ENCODE data around the gene EXOSC3.
"Not testable (repeated sequence)": the region's sequence is repeated elsewhere in the genome, so short reads cannot be mapped to it uniquely, and the experiment has no call there.

EXOSC3 gene

DNA sequence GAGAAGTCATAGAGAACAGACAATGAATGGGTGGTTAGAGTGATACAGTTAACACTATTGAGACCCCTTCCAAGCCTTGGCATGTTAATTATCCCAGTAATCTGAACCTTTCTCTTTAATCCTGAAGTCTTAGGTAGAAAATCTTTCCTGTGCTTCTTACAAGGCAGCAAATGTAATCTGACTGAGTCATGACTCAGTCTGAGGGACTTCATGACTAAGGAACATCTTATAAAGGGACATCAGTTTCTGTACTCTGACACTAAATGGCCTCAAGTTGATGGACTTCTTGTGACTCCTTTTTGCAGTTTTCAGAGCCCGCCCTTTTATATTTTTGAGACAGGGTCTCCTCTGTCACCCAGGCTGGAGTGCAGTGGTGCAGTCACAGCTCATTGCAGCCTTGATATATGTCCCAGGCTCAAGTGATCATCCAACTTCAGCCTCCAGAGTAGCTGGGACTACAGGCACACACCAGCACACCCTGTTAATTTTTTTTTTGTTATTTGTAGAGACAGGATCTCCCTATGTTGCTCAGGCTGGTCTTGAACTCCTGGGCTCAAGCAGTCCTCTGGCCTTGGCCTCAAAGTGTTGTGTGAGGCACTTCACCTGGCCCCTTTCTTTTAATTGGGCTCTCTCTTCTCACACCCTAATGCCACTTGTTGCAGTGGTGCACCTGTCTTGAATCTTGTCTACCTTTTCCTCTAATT, 9.5 kb downstream of the EXOSC3 start:
- no peak for DNase-seq

DNA sequence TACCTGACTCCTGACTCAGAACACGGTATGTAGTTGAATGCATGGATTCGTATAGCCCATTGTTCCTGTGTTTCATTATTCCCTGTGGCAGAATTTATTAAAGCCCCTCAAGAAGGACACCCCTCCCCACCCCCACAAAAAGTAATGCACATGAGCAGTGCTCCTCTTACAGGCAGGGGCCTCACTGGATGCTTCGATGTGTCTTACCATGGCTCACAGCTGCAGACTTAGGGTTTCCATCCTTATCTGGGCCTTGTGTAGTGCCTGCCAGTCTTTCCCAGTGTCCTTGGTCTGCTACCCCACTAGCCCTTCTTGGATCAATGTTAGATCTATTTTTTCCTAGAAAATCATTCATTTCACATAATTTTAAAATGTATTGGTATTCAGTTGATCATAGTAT, 14.9 kb downstream of the EXOSC3 start:
- no peak for DNase-seq

DNA sequence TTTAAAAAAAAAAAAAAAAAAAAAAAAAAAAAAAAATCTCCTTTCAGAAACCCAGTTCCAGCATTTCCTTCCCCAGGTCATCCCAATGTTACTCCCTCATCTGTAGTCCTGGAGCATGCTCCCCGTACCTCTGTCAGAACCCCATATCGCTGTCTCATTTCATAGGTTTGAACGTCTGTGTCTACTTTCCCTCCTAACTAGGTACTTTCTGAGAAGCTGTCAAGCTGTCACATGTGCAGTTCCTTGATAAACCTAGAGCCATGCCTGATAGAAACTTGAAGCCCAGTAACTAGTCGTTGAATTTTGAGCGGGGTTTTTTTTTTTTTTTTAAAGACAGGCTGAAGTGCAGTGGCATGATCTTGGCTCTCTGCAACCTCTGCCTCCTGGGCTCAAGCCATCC, 15.6 kb downstream of the EXOSC3 start:
- DNase-seq, result no peak

DNA sequence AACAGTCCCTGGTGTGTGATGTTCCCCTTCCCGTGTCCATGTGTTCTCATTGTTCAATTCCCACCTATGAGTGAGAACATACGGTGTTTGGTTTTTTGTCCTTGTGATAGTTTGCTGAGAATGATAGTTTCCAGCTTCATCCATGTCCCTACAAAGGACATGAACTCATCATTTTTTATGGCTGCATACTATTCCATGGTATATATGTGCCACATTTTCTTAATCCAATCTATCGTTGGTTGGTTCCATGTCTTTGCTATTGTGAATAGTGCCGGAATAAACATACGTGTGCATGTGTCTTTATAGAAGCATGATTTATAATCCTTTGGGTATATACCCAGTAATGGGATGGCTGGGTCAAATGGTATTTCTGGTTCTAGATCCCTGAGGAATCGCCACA, 19.6 kb downstream of the EXOSC3 start:
- DNase-seq, result not testable (repeated sequence)

DNA sequence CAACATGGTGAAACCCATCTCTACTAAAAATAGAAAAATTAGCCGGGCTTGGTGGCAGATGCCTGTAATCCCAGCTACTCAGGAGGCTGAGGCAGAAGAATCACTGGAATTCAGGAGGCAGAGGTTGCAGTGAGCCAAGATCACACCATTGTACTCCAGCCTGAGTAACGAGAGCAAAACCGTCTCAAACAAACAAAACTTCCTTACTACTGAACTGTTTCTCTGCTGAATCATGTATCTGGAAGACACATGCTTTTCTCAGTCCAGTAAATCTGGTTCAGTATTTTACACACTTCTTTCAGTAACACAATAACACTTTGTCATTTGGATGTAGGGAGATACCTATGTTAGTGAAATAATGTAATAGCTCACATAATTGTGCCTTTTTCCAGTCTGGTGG, 23.4 kb downstream of the EXOSC3 start:
- DNase-seq, result no peak

DNA sequence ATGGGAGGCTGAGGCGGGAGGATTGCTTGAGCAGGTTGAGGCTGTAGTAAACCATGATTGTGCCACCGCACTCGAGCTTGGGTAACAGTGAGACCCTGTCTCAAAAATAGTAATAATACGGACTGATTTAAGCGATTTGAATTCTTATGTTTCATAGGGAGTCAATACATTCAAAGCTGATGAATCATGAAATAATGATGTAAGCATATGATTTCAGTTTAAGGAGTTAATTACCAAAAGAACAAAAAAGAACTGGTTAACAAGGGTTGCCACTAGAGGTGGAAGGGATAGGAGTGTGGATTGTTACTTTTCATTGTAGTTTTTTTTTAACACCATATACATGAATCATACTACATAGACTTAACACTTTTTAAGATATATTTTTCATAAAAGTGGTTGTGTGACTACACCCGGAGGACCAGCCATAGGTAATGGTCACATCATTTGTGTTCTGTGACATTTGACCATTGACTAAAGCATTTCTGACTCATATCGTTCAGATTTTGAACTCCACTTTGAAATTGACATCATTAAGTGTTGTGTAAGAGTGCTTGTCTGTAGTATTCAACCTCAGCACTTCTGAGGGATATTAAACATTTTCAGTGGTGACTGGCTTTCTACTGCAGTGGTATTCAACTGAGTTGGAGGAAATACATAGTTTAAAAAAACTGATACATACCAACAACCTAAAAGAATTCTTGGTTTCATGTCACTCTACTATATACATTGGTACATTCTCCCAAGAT, 24.3 kb downstream of the EXOSC3 start:
- no peak for DNase-seq

DNA sequence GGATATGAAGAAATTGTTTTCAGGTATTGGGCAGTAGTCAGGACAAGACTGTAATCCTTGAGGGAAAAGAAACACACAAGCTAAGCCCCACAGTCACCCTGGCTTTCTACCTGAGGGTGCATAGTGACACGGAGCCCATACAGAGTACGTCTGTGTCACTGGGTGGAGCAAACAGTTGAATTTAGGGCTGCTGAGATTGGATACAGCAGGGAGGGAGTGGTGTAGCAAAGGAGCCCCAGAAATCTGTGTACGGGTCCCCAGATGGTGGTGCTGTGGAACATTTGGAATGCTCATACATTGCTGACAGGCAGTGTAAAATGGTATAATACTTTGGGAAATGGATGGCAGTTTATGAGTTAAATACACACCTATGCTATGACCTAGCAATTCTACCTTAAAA, 26.1 kb downstream of the EXOSC3 start:
- no peak for DNase-seq

DNA sequence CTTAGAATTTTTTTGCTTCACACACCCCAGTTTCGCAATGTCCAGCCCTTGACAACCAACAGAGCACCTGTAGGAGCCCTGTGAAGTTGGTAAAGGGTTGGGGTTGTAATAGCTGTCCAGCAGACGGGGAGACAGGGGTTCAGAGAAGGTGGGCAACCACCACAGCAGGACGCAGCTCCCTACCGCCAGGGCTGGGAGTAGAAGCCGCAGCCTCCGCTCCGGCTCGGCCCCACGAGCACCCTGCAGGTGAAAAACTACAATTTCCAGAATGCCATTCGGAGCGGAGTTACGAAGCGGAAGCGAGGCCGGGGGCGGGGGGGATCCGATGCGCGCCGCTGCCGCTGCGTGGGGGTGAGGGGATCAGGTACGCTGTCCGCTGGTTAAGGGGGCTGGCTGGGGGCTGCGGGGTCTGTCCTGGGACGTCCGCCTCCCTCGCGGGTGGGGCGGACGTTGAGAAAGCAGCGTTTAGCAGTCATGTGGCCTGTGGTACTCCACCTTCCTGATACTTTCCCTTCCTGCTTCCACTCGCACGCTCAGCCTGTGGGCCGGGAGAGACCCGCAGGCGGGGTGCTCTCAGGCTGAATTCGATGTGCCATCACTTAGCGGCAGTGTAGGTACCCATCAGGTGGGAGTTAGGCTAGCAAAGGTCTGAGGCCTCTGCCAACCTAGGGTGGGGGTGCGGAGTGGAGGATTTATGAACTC, 31.2 kb downstream of the EXOSC3 start, which contains the start of gene TRMT10B:
TSS of gene TRMT10B (plus strand) at position 317 of the 702 bp plus-strand sequence. CDS start 8,127 bp downstream, outside the sequence.
- peak; percentile 88 for DNase-seq

DNA sequence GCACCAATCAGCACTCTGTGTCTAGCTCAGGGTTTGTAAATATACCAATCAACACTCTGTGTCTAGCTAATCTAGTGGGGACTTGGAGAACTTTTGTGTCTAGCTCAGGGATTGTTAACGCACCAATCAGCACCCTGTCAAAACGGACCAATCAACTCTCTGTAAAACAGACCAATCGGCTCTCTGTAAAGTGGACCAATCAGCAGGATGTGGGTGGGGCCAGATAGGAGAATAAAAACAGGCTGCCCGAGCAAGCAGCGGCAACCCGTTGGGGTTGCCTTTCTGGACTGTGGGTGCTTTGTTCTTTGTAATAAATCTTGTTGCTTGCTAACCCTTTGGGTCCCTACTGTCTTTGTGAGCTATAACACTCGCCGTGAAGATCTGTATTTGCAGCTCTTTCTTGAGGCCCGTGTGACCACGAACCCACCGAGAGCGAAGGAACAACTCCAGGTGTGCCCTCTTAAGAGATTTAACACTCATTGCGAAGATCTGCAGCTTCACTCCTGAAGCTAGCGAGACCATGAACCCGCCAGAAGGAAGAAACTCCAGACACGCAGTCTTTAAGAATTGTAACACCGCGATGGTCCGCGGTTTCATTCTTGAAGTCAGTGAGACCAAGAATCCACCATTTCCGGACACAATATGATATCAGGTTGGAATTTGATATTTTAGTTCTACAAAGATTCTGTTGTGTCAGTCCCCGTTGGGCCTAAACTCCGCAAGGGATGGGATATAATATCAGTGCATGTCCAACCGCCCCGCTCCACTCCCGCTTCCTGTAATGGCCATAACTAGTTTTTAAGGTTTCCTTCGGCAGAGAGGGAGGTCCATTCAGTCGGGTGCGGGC, 32.0 kb downstream of the EXOSC3 start:
- no peak for DNase-seq

DNA sequence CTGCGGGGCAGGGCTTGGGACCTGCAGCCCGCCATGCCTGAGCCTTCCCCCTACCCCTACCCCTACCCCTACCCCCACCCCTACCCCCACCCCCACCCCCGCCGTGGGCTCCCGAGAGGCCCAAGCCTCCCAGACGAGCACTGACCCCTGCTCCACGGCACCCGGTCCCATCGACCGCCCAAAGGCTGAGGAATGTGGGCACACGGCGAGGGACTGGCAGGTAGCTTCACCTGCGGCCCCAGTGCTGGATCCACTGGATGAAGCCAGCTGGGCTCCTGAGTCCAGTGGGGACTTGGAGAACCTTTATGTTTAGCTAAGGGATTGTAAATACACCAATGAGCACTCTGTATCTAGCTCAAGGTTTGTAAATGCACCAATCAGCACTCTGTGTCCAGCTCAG, 32.8 kb downstream of the EXOSC3 start:
- DNase-seq, result not testable (repeated sequence)

DNA sequence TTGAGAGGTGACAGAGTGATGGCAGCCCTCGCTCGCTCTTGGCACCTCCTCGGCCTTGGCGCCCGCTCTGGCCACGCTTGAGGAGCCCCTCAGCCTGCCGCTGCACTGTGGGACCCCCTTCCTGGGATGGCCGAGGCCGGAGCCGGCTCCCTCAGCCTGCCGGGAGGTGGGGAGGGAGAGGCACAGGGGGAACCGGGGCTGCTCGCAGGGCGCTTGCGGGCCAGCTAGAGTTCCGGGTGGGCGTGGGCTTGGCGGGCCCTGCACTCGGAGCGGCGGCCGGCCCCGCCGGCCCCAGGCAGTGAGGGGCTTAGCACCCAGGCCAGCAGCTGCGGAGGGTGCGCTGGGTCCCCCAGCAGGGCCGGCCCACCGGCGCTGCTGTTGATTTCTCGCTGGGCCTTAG, 33.2 kb downstream of the EXOSC3 start:
- DNase-seq, result not testable (repeated sequence)

DNA sequence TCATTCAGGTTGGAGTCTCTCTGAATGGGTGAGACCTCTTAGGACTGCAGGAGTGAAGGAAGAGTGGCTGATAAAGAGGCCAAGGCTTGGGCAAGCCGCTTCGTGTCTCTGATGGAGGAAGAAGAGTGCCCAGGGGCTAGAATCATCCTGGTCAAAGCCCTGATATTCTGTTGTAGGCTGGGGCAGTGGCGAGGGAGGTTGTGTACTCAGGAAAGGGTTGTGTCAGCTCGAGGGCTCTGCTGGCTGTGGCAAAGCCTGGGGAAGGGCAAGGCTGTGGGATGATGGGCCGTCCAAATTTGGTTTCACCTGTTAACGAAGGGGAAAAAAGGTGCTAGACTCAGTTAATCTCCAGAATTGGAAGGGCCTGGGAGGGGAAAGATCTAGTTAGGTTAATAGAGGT, 33.7 kb downstream of the EXOSC3 start:
- DNase-seq, result no peak

DNA sequence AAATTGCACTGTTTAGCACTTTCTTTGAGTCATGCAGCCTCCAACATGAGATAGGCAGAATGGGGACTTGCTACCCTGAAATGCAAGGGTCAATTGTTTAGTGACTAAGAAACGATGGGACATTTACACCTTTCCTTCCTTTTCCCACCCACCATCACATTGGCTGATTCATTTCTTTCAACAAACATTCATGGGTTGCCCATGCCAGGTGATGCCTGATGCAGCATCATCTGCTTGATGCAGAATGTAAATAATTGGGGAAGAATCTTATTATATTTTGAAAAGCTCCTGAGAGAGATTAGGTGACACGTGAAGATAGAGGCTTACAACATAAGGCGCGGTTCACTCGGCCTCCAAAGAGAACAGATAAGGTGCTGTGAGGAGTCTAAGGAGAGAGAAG, 35.7 kb downstream of the EXOSC3 start:
- no peak for DNase-seq

DNA sequence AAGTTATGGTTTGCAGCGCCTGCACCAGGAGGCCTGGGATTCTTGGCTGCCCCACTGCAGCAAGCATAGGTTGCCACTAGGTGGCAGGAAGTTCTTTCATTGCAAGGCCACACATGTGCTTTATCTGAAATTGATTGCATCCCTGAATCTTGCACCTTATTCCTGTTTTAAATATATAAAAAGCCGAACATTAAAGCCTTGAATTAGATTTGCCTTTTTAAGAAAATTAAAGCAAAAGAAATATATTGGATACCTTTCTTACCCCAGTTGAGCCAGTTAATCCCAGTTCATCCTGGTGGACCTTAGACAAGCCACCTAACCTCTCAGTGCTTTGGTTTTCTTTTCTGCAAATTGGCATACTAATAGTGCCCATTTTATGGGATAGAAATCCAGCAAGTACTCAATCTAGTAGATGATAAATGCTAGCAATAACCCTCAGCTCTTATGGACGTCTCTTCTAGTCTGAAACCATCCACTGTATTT, 37.6 kb downstream of the EXOSC3 start:
- DNase-seq, result peak; percentile 58

DNA sequence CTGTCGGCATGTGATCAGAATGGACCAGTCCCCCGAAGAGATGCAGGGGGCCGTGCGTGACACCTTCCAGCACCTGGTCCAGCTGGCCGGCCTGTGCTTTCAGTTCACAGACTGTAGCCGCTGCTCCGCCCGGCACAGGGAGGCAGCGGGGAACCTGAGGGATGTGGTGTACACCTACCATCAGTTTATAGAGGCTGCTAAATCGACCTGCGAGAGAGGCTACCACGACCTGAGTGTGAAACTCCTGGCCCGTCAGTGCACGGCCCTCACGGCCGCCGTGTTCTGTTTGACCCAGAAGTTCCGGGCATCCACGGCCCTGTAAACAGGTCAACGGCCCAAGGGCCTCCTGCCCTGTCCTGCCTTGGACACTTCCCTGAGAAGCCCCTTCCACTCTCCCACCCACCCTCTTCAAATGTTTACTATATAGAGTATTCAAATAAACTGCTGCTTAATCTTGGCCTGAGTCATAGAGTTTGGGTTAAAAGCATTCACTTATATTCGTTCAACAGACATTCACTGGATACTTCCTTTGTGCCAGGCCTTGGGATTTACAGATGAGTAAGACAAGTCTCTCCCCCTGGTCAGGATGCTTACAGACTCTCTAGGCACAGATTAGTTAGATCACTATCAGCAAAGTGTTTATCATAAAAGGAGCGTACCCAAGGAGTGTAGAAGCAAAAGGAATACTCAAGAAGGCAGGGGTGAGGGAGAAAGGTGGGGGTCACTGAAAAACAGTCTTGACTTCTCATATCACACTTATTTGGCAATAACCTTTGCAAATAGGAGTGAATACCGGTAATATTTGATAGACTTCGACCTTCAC, 38.2 kb downstream of the EXOSC3 start:
- DNase-seq, result no peak

DNA sequence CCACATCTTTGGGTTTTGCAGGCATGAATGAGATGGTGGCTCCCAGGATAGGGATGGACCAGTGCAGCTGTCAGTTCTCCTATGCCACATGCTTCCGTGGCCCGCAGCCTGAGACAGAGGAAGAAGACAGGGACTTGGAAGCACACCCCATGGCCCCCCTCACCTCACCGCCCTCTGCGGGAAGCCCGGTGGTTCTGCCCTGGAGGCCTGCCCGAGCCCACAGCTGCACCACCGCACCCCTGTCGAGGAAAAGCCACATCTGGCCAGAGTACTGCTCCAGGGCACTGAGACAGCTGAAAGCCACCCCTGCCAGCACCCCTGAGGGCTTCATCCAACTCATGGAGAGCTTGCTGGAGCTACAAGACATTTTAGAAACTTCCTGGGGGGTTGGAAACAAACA, 38.9 kb downstream of the EXOSC3 start:
- peak; percentile 64 for DNase-seq

DNA sequence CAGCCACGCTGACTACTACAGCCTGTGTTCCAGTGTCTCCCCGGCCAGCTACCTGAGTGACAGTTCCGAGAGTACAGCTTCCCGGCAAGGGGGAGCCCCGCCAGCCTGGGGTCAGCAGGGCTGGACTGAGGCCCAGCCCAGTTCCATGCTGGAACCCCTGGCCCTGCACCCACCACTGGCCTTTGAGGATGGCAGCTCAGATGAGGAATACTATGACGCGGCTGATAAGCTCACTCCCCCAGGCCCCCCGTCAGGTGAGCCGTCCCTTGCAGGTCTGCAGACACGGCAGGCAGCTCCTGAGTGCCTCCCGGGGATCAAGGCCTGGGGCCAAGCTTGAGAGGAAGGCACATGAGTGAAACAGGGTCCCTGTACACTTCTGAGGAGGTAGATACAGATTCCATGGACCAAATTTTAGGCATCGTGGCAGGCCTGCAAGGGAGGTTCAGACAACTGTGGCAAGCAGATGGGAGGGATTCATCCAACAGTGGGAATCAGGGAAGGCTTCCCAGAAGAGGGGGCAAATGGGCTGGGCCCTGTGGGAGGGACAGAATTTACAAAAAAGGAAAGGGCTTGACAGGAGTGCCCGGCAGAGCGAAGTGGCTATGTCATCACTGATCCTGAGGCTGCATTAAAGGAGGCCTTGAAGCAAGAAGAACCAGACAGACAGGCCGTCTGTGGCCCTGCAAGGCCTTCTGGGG, 44.1 kb downstream of the EXOSC3 start:
- no peak for DNase-seq

DNA sequence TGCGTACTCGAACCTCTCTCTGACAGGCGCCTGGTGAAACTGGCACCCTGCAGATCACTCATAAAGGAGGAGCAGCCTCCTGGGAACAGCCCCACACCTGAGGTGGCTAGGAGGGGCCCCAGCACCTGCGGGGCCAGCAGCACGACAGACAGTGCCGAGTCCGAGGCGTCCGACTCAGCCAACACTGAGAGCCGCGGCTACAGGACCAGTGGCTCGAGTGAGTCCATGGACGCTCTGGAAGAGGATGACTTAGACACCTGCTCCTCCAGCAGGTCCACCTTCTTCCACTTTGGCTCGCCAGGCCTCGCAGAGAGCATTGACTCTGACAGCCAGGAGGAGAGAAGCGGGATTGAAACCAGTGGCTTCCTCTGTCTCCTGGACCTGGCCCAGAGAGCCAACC, 44.7 kb downstream of the EXOSC3 start:
- no peak for DNase-seq

DNA sequence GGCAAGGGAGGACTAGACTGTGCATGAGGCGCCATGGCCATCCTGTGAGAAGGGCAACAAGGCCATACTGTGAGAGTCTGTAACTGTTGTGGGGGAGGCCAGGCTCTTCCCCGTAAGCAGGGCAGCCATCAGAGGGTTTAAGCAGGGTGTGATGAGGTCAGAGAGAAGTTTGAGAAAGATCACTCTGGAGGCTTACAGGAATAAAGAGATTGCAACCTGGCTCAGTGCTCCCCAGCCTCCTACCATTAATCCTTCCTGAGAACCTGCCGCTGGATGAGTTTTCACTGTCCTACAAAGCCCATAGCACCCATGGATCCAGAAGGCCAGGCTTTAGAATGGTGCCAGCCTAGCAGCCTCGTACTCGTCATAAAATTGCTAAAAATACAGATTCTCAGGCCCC, 45.6 kb downstream of the EXOSC3 start:
- DNase-seq, result no peak

DNA sequence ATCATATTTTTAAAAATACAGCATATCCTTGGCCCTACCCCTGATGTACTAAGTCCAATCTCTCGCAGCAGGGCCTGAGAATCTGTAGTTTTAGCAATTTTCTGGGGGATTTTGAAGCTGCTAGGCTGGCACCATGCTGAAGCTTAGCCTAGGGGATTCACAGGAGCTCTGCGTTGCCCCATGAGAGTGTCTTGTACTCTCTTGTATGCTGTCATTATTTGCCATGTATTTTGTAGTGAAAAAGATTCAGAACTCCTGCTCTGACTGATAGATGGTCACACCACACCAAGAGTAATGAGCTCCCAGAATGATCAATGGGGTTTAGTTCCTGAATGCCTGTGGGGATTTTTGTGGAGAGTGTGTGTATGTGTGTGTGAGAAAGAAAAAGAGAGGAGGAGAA, 51.9 kb downstream of the EXOSC3 start:
- DNase-seq, result no peak

DNA sequence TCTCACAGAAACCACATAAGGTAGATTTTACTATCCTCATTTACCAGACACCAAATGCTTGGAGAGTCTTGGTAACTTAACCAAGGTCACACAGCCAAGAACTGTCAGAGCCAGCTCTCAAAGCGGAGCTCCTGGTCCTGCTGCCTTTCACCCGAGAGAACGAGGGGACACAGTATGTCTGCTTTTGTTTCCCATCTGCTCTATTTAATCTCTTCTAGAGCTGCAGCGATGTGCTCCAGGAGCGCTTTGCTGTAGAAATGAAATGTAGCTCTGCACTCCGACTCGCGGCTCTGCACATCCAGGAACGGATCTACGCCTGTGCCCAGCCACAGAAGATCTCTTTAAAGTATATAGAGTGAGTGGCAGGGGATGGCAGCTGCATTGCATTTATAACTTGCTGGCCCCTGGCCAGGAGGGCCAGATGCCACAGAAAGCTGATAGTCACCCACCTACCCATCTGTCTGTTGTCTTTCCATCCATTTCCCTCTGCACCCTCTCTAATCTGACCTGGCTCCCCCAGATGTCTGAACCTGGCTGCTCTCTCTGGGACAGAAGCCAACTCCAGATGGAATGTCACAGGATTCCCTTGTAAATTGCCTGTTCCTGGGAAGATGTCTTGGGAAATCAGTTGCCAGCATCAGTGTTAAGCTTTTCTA, 52.6 kb downstream of the EXOSC3 start:
- peak; percentile 61 for DNase-seq

Measured in right forelimb (tissue), 1 donor.